B cell (primary cell): ENCODE data around the gene CA11. TPM values are rescaled to one million over a fixed set of nuclear protein-coding genes. Genes with fewer than 3 reads are reported as not detected.

Source experiments
- ATAC-seq: fragments of 200-7000 bp; cut with Tn5 transposase; one replicate; pipeline ENCODE4 v1.10.0; 2021; ENCODE audit warnings: low read depth, mild to moderate bottlenecking, moderate number of reproducible peaks, moderate library complexity
- CTCF ChIA-PET: fragments of 350-600 bp; sonication (Branson Sonifier 250); formaldehyde crosslinking; loops from one replicate; lab custom pipeline; 2021; ENCODE audit warnings: antibody characterized with exemption, inconsistent platforms; lab: Charles Lee
- POLR2A ChIA-PET: fragments of 350-600 bp; sonication (Branson Sonifier 250); formaldehyde crosslinking; loops from one replicate; lab custom pipeline; 2021; ENCODE audit warnings: antibody characterized with exemption; lab: Charles Lee
- DNase-seq: peaks from one replicate; pipeline ENCODE4 v3.0.0; 2013
- H2AFZ ChIP-seq: 2 replicates; pipeline ENCODE4 v1.6.1; 2012; ENCODE audit warnings: mild to moderate bottlenecking, low read depth, low read length; ENCODE audit not compliant: insufficient read depth, poor library complexity, severe bottlenecking
- H3K27ac ChIP-seq, 2 donors: 1 replicate in 1 of 2; 2 replicates in 1 of 2; pipeline ENCODE4 v1.5.1; 2012 to 2013; ENCODE audit warnings: low read length in 2 of 2, mild to moderate bottlenecking in 2 of 2, moderate library complexity in 1 of 2
- H3K27me3 ChIP-seq, 4 experiments: fragments of 200-600 bp in 1 of 4; sonication (generic) in 1 of 4; replicated peaks in 1 of 4; 1 replicate in 2 of 4; 2 replicates in 2 of 4; pipeline versions ENCODE4 v1.6.1 to v1.7.0; 2013 to 2016; ENCODE audit warnings: low read length in 3 of 4, mild to moderate bottlenecking in 2 of 4, mixed read lengths in 1 of 4, moderate library complexity in 1 of 4; ENCODE audit not compliant: insufficient read depth in 4 of 4, control insufficient read depth in 3 of 4; ENCODE audit errors: control extremely low read depth in 1 of 4
- H3K36me3 ChIP-seq, 2 experiments: replicated peaks in 1 of 2; 1 replicate in 1 of 2; 2 replicates in 1 of 2; pipeline versions ENCODE4 v1.6.1 to v1.7.1; 2013; ENCODE audit warnings: low read length in 1 of 2; ENCODE audit not compliant: insufficient read depth in 2 of 2, control insufficient read depth in 1 of 2; ENCODE audit errors: control extremely low read depth in 1 of 2, extremely low read depth in 1 of 2
- H3K4me1 ChIP-seq, 2 donors: fragments of 200-600 bp in 1 of 2; sonication (generic) in 1 of 2; 1 replicate in 1 of 2; 2 replicates in 1 of 2; pipeline versions ENCODE4 v1.5.1 to v1.6.1; 2013 to 2017; ENCODE audit warnings: low read length in 2 of 2; ENCODE audit not compliant: control insufficient read depth in 2 of 2, insufficient read depth in 2 of 2
- H3K4me2 ChIP-seq: replicated peaks from 2 replicates; pipeline ENCODE3; 2012; ENCODE audit warnings: mild to moderate bottlenecking, low read depth, low read length; ENCODE audit not compliant: poor library complexity, severe bottlenecking
- H3K4me3 ChIP-seq, 5 experiments: fragments of 200-600 bp in 1 of 5; sonication (generic) in 1 of 5; 1 replicate in 3 of 5; 2 replicates in 2 of 5; pipeline versions ENCODE4 v1.5.1 to v1.7.0; 2011 to 2016; ENCODE audit warnings: low read length in 4 of 5, mild to moderate bottlenecking in 4 of 5, low read depth in 2 of 5, control low read depth in 1 of 5, moderate library complexity in 1 of 5; ENCODE audit not compliant: insufficient read depth in 1 of 5; ENCODE audit errors: control extremely low read depth in 1 of 5, extremely low read depth in 1 of 5
- H3K79me2 ChIP-seq: fragments of 200-600 bp; sonication (generic); one replicate; pipeline ENCODE4 v1.6.0; 2016; ENCODE audit warnings: low read length; ENCODE audit not compliant: control insufficient read depth, insufficient read depth
- H3K9ac ChIP-seq: fragments of 200-600 bp; sonication (generic); 2 replicates; pipeline ENCODE4 v1.6.1; 2017; ENCODE audit warnings: mild to moderate bottlenecking, low read length, moderate library complexity
- H3K9me3 ChIP-seq, 3 donors: one replicate each; pipeline versions ENCODE4 v1.6.1 to v1.7.1; 2013; ENCODE audit warnings: low read length in 2 of 3; ENCODE audit not compliant: control insufficient read depth in 2 of 3, insufficient read depth in 1 of 3; ENCODE audit errors: control extremely low read depth in 1 of 3
- H4K20me1 ChIP-seq: 2 replicates; pipeline ENCODE4 v1.6.0; 2012; ENCODE audit warnings: mild to moderate bottlenecking, low read length; ENCODE audit not compliant: insufficient read depth, control insufficient read depth, poor library complexity, severe bottlenecking
- H3K27ac Mint-ChIP-seq: one replicate; pipeline ENCODE4 v1.8.0; 2021; ENCODE audit warnings: mixed read lengths
- H3K27me3 Mint-ChIP-seq: one replicate; pipeline ENCODE4 v1.8.0; 2021; ENCODE audit warnings: mixed read lengths
- H3K4me1 Mint-ChIP-seq: one replicate; pipeline ENCODE4 v1.8.0; 2021; ENCODE audit warnings: mixed read lengths
- H3K4me3 Mint-ChIP-seq: one replicate; pipeline ENCODE4 v1.8.0; 2021; ENCODE audit warnings: mixed read lengths
- H3K9me3 Mint-ChIP-seq: one replicate; pipeline ENCODE4 v1.8.0; 2022; ENCODE audit warnings: mixed read lengths; ENCODE audit not compliant: insufficient read depth
- CTCF ChIP-seq: fragments of 200-600 bp; IDR thresholded peaks from one replicate; pipeline ENCODE4 v1.8.0; 2022; ENCODE audit warnings: antibody characterized with exemption, mild to moderate bottlenecking
- EZH2 ChIP-seq: IDR thresholded peaks from 2 replicates; pipeline ENCODE4 v1.6.1; 2012; ENCODE audit warnings: borderline replicate concordance, low read depth, mild to moderate bottlenecking, moderate library complexity, low read length; ENCODE audit not compliant: insufficient read depth, poor library complexity, severe bottlenecking
- WGBS: methylation state at CpG from one replicate; pipeline ENCODE4 v1.1.5; 2013; ENCODE audit warnings: missing lambda C conversion rate; ENCODE audit not compliant: insufficient coverage; 5-methylcytosine and 5-hydroxymethylcytosine counted together
- intact Hi-C: fragments of 100-400 bp; cut with micrococcal nuclease; formaldehyde crosslinking; loops from one replicate; pipeline ENCODE4 v1.10.0; 2022
- polyA plus RNA-seq: library from polyadenylated mRNA; depleted of rRNA; stranded (reverse); fragments of >200 nt; gene quantifications from 2 replicates; pipeline ENCODE4 v1.2.3, GENCODE V29; 2012
- total RNA-seq, 2 donors: library from RNA; stranded (reverse); fragments of 120-200 nt in 1 of 2; gene quantifications; 1 replicate in 1 of 2; 2 replicates in 1 of 2; pipeline versions ENCODE4 v1.2.3 to v1.2.4, GENCODE V29; 2013 to 2022

CA11 gene
- total and polyA plus RNA-seq, 2 donors (not counting 1 experiment from before 2014, with no cell fraction given) = 6.5 to 27.7 TPM

- intact Hi-C loops = loop anchor here (2.0 kb wide), 1 partner anchor 42 kb away; no protein-coding TSS in a partner anchor
- H3K36me3 ChIP-seq = peaks cover 0 to 41% of the 10 kb centered on the region in 2 experiments
- H3K27ac ChIP-seq = peak overlapping the region; percentile 87 to 91
- peak overlapping the region; percentile 98 for H3K4me3 Mint-ChIP-seq
- H3K4me1 ChIP-seq = peaks cover 20 to 39% of the 10 kb centered on the region in 2 donors
- ATAC-seq (no peak), DNase-seq (no peak)
- H3K79me2 ChIP-seq = peaks cover 17% of the 10 kb centered on the region
- peak overlapping the region; percentile 95 to 100 (median 99) for H3K4me3 ChIP-seq
- H3K27me3 Mint-ChIP-seq = no peaks in the 10 kb centered on the region
- TF ChIP-seq EZH2 = no peak
- TF ChIP-seq CTCF = no peak
- H4K20me1 ChIP-seq = peaks cover 41% of the 10 kb centered on the region
- H3K27me3 ChIP-seq = no peaks in the 10 kb centered on the region
- peak overlapping the region; percentile 89 for H3K4me2 ChIP-seq
- H2AFZ ChIP-seq = peak overlapping the region; percentile 85
- ChIA-PET CTCF (interaction anchor here (0.9 to 3.9 kb wide), 6 partner anchors 8 to 363 kb away, joined by 3 to 25 read pairs (median 3); partner anchors contain the start of genes CARD8, DBP and SPACA4), POLR2A (interaction anchor here (0.6 to 1.9 kb wide), 16 partner anchors 9 to 1386 kb away, joined by 3 to 23 read pairs (median 4); partner anchors contain the start of genes AKT1S1, CA11, CARD8 and DBP)
- 1% methylated on average over 18 of the region's 18 CpGs for WGBS
- no peaks in the 10 kb centered on the region for H3K9me3 Mint-ChIP-seq
- H3K9ac ChIP-seq = peak overlapping the region; percentile 98
- H3K9me3 ChIP-seq = no peaks in the 10 kb centered on the region
- H3K27ac Mint-ChIP-seq = peak overlapping the region; percentile 98
- peaks cover 48% of the 10 kb centered on the region for H3K4me1 Mint-ChIP-seq
Measured at GRCh38 chr19:48618278-48618915, 27.6 kb downstream of the CA11 start.
